HepG2 (cell line): ENCODE results near the gene DDX28. TPM values are rescaled to one million over a fixed set of nuclear protein-coding genes. Genes with fewer than 3 reads are reported as not detected.

Experiments
- ATAC-seq: fragments of 200-7000 bp; cut with Tn5 transposase; 3 replicates; pipeline ENCODE4 v1.9.1; 2020; ENCODE audit warnings: mild to moderate bottlenecking, moderate library complexity
- BruUV-seq: library from RNA; stranded (reverse); fragments of 400-500 nt; replicated peaks from 2 replicates; lab custom pipeline; 2021; lab: Mats Ljungman, UMichigan
- CTCF ChIA-PET: fragments of 300-600 bp; formaldehyde crosslinking; extraction: SDS; loops from one replicate; lab custom pipeline; 2021; ENCODE audit warnings: low total read pairs, inconsistent platforms, low intra/inter-chr PET ratio; lab: Yijun Ruan, JAX
- POLR2A ChIA-PET: fragments of 350-600 bp; sonication (Branson Sonifier 250); formaldehyde crosslinking; loops from one replicate; lab custom pipeline; 2020; ENCODE audit warnings: antibody characterized with exemption, inconsistent platforms; lab: Yijun Ruan, JAX
- DNase-seq: peaks from one replicate; pipeline ENCODE4 v3.0.0-alpha.2; 2015; ENCODE audit warnings: low spot score
- FAIRE-seq: peaks from 3 replicates; lab custom pipeline; 2011; peaks lifted over from hg19 to GRCh38; lab: Jason Lieb, UNC
- H2AFZ ChIP-seq: one replicate; pipeline ENCODE4 v1.6.1; 2011; ENCODE audit warnings: low read length, inconsistent platforms
- H3K27ac ChIP-seq: fragments of 300-600 bp; 3 replicates; pipeline ENCODE4 v1.8.0; 2011; ENCODE audit warnings: mixed run types, mild to moderate bottlenecking, mixed read lengths, low read length, inconsistent platforms; ENCODE audit not compliant: insufficient read depth; ENCODE audit errors: extremely low read length
- H3K27me3 ChIP-seq, 2 experiments: fragments of 200-600 bp in 1 of 2; 2 replicates in 1 of 2; 3 replicates in 1 of 2; pipeline versions ENCODE4 v1.6.0 to v1.8.0; 2011; ENCODE audit warnings: low read length in 2 of 2, mild to moderate bottlenecking in 2 of 2, moderate library complexity in 2 of 2, inconsistent platforms in 1 of 2; ENCODE audit not compliant: insufficient read depth in 2 of 2, control insufficient read depth in 1 of 2
- H3K36me3 ChIP-seq, 2 experiments: fragments of 200-600 bp in 1 of 2; replicated peaks in 1 of 2; 2 replicates in 1 of 2; 3 replicates in 1 of 2; pipeline versions ENCODE4 v1.5.1 to v1.8.0; 2011; ENCODE audit warnings: low read length in 2 of 2, inconsistent platforms in 1 of 2; ENCODE audit not compliant: insufficient read depth in 2 of 2, control insufficient read depth in 1 of 2
- H3K4me1 ChIP-seq: 2 replicates; pipeline ENCODE4 v1.5.1; 2012; ENCODE audit warnings: low read length, inconsistent platforms; ENCODE audit not compliant: insufficient read depth
- H3K4me2 ChIP-seq: 2 replicates; pipeline ENCODE4 v1.6.0; 2011; ENCODE audit warnings: low read depth, low read length, inconsistent platforms
- H3K4me3 ChIP-seq, 3 experiments: fragments of 200-600 bp in 1 of 3; sonication (generic), shearing (Covaris generic) in 1 of 3; replicated peaks in 1 of 3; 2 replicates each; pipeline ENCODE4 v1.5.1; 2011 to 2016; ENCODE audit warnings: low read length in 3 of 3, inconsistent platforms in 2 of 3, low read depth in 2 of 3, mild to moderate bottlenecking in 2 of 3, control low read depth in 1 of 3, mixed read lengths in 1 of 3; ENCODE audit not compliant: insufficient read depth in 1 of 3
- H3K79me2 ChIP-seq: one replicate; pipeline ENCODE4 v1.6.1; 2011; ENCODE audit warnings: low read length, inconsistent platforms; ENCODE audit not compliant: insufficient read depth
- H3K9ac ChIP-seq: 2 replicates; pipeline ENCODE4 v1.6.0; 2011; ENCODE audit warnings: mild to moderate bottlenecking, low read depth, low read length, inconsistent platforms; ENCODE audit not compliant: insufficient read depth
- H3K9me3 ChIP-seq: 2 replicates; pipeline ENCODE4 v1.5.1; 2012; ENCODE audit warnings: mild to moderate bottlenecking, low read length
- H4K20me1 ChIP-seq: 2 replicates; pipeline ENCODE4 v1.6.0; 2011; ENCODE audit warnings: inconsistent platforms, mild to moderate bottlenecking, low read length, moderate library complexity; ENCODE audit not compliant: insufficient read depth
- DZIP1 ChIP-seq: sonication (generic); formaldehyde crosslinking; IDR thresholded peaks from 2 replicates; pipeline ENCODE4 v1.5.0; 2020; ENCODE audit warnings: mild to moderate bottlenecking, missing genetic modification reagents
- ISX ChIP-seq: sonication (generic); formaldehyde crosslinking; conservative IDR thresholded peaks from 2 replicates; pipeline ENCODE4 v1.5.0; 2020; ENCODE audit warnings: missing genetic modification reagents
- KDM5A ChIP-seq: fragments of 200-600 bp; sonication (generic); IDR thresholded peaks from 2 replicates; pipeline ENCODE4 v1.7.0; 2018; ENCODE audit warnings: antibody characterized with exemption, mild to moderate bottlenecking, low read length, borderline replicate concordance
- MLLT10 ChIP-seq: sonication (generic); formaldehyde crosslinking; IDR thresholded peaks from 2 replicates; pipeline ENCODE4 v1.4.0; 2020; ENCODE audit warnings: missing genetic modification reagents
- NR2F2 ChIP-seq: IDR thresholded peaks from 2 replicates; pipeline ENCODE4 v1.6.1; 2012; ENCODE audit warnings: low read depth, inconsistent platforms, borderline replicate concordance
- POLR2AphosphoS5 ChIP-seq: IDR thresholded peaks from 2 replicates; pipeline ENCODE4 v1.6.1; 2012; ENCODE audit warnings: low read depth, low read length
- RARG ChIP-seq: sonication (generic); formaldehyde crosslinking; IDR thresholded peaks from 2 replicates; pipeline ENCODE4 v1.4.0; 2020; ENCODE audit warnings: low read depth, mild to moderate bottlenecking, missing genetic modification reagents
- ZNF10 ChIP-seq: sonication (generic); formaldehyde crosslinking; IDR thresholded peaks from 2 replicates; pipeline ENCODE4 v1.4.0; 2020; ENCODE audit warnings: mild to moderate bottlenecking, low read depth, missing genetic modification reagents, borderline replicate concordance
- ZNF296 ChIP-seq: sonication (generic); formaldehyde crosslinking; conservative IDR thresholded peaks from 2 replicates; pipeline ENCODE4 v1.5.0; 2020; ENCODE audit warnings: mild to moderate bottlenecking, missing genetic modification reagents
- ZNF329 ChIP-seq: sonication (generic); formaldehyde crosslinking; IDR thresholded peaks from 2 replicates; pipeline ENCODE4 v1.9.0; 2021; ENCODE audit warnings: low read depth, mild to moderate bottlenecking, missing genetic modification reagents
- ZNF382 ChIP-seq: sonication (generic); formaldehyde crosslinking; IDR thresholded peaks from 2 replicates; pipeline ENCODE4 v1.5.0; 2020; ENCODE audit warnings: missing genetic modification reagents, mild to moderate bottlenecking, borderline replicate concordance
- ZNF513 ChIP-seq: sonication (generic); formaldehyde crosslinking; conservative IDR thresholded peaks from 2 replicates; pipeline ENCODE4 v1.5.0; 2020; ENCODE audit warnings: missing genetic modification reagents
- ZSCAN29 ChIP-seq: sonication (generic); formaldehyde crosslinking; conservative IDR thresholded peaks from 2 replicates; pipeline ENCODE4 v1.4.0; 2020; ENCODE audit warnings: mild to moderate bottlenecking, missing genetic modification reagents
- WGBS: methylation state at CpG from one replicate; pipeline ENCODE4 v1.1.6; 2017; ENCODE audit warnings: low lambda C conversion rate; 5-methylcytosine and 5-hydroxymethylcytosine counted together
- in situ Hi-C: cut with HindIII; loops from 2 replicates; pipeline ENCODE4 v1.10.0; 2017; ENCODE audit warnings: low pct_unique_long_range_greater_than_20kb; ENCODE audit not compliant: extremely low pct_ligation_motif_present
- intact Hi-C: fragments of 100-400 bp; cut with micrococcal nuclease; formaldehyde crosslinking; loops from one replicate; pipeline ENCODE4 v1.10.0; 2022; ENCODE audit not compliant: unreplicated experiment
- polyA plus RNA-seq, 8 experiments: library from polyadenylated mRNA; depleted of rRNA in 3 of 8; stranded (reverse) in 7 of 8; unstranded in 1 of 8; fragments of >200 nt; fragmentation: Illumina TruSeq in 4 of 8; extraction: Trizol in 4 of 8; gene quantifications; 2 replicates each; pipeline versions ENCODE4 v1.2.1 to v1.2.3, GENCODE V29; 2011 to 2016; ENCODE audit warnings: low read depth in 4 of 8, missing spikeins in 1 of 8, mixed read lengths in 1 of 8; ENCODE audit not compliant: insufficient read depth in 1 of 8
- total RNA-seq, 5 experiments: library from RNA; depleted of rRNA; stranded (reverse); fragments of >200 nt; fragmentation: Illumina TruSeq; extraction: Trizol; gene quantifications; 2 replicates each; pipeline ENCODE4 v1.2.3, GENCODE V29; 2016; ENCODE audit warnings: low read depth in 1 of 5

DDX28 gene
- total and polyA plus RNA-seq, 2 of the 13 experiments (the other 11 are each of a cell fraction or from before 2014, with no cell fraction given) = 14.1 to 16.4 TPM

GRCh38 chr16:68062910-68063393 is 39.9 kb upstream of the DDX28 start:
- Histone ChIP-seq H2AFZ (no peak overlapping the region), H4K20me1 (no peaks in the 10 kb centered on the region), H3K27ac (no peak overlapping the region), H3K36me3 (peaks cover 27 to 34% of the 10 kb centered on the region in 2 experiments), H3K27me3 (no peaks in the 10 kb centered on the region), H3K9me3 (no peaks in the 10 kb centered on the region), H3K4me2 (no peak overlapping the region), H3K79me2 (no peaks in the 10 kb centered on the region), H3K9ac (no peak overlapping the region), H3K4me3 (no peak overlapping the region), H3K4me1 (no peaks in the 10 kb centered on the region)
- TF ChIP-seq POLR2AphosphoS5 (no peak), RARG (CRISPR knock-in tag) (no peak), ZNF329 (no peak), DZIP1 (CRISPR knock-in tag) (no peak), ZNF513 (CRISPR knock-in tag) (no peak), ZNF296 (CRISPR knock-in tag) (no peak), MLLT10 (CRISPR knock-in tag) (no peak), ISX (CRISPR knock-in tag) (no peak), NR2F2 (no peak), ZNF10 (CRISPR knock-in tag) (no peak), KDM5A (no peak), ZSCAN29 (CRISPR knock-in tag) (no peak), ZNF382 (CRISPR knock-in tag) (no peak)
- in situ Hi-C loops = no loop called here
- ATAC-seq = no peak
- DNase-seq = no peak
- no TSS peak for BruUV-seq
- intact Hi-C loops = loop anchor here (10.0 kb wide), 1 partner anchor 248 kb away; no protein-coding TSS in a partner anchor
- no peak for FAIRE-seq
- 100% methylated on average over 4 of the region's 4 CpGs for WGBS
- ChIA-PET POLR2A (interaction anchor here (4.3 kb wide), 1 partner anchor 17 kb away, joined by 11 read pairs; no protein-coding TSS in a partner anchor), CTCF (interaction anchor here (2.3 kb wide), 1 partner anchor 70 kb away, joined by 14 read pairs; no protein-coding TSS in a partner anchor)
